GM12864 (cell line): ENCODE results near the gene PEX7.

Experiments used
- DNase-seq: peaks from one replicate; pipeline ENCODE4 v3.0.0-alpha.2; 2011; ENCODE audit warnings: low read depth
- H3K4me3 ChIP-seq: 2 replicates; pipeline ENCODE4 v1.5.1; 2011; ENCODE audit warnings: mild to moderate bottlenecking, low read depth, low read length, control low read depth
- CTCF ChIP-seq: IDR thresholded peaks from 2 replicates; pipeline ENCODE4 v1.5.1; 2011; ENCODE audit warnings: low read depth, mild to moderate bottlenecking, moderate library complexity, low read length, control low read depth, inconsistent platforms; ENCODE audit errors: missing control alignments

PEX7 gene

GRCh38 chr6:136816656-136817055, 5.7 kb upstream of the PEX7 start:
- DNase-seq, result no peak
- no peak for TF ChIP-seq CTCF
- H3K4me3 ChIP-seq, result no peak overlapping the region

GRCh38 chr6:136820561-136820960, 1.8 kb upstream of the PEX7 start:
- DNase-seq, result no peak
- no peak for TF ChIP-seq CTCF
- no peak overlapping the region for H3K4me3 ChIP-seq

DNA sequence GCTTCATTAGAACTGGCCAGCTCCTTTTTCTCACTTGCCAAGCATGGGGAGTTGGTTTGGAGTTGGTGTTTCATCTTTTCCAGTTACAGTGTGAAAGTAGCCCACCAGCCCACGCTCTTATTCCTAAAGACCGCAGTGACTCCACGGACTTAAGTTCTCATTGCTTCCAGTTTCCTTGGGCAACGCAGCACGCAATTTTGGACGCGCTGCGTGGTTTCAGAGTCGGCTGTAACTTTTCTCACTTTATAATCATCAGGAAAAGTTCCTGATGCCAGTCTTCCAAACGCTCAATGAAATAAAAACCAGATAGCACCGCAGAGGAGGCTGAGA, 381 bp upstream of the PEX7 start:
- no peak for TF ChIP-seq CTCF
- H3K4me3 ChIP-seq, result peak overlapping the region; percentile 52
- peak; percentile 5 for DNase-seq

DNA sequence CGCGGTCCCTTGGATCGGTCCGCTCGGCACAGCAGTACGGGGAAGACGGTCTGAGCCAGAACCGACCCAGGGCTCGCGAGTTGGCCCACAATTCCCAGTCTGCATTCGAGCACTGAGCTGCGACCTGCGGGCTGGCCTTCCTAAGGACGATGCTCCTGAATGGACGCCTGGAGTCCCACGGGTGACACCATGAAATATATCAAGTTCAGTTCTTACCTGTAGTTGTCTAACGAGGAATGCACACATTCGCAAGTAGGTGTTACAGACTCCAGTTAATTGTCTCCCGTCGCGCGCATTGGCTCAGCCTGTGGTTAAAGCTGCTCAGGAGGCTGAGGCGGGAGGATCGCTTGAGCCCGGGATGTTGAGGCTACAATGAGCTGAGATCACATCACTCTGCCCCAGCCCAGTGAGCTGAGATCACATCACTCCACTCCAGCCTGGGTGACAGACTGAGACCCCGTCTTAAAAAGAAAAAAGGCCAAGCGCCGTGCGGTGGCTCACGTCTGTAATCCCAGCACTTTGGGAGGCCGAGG, 802 bp downstream of the PEX7 start:
- no peak for DNase-seq
- no peak for TF ChIP-seq CTCF
- H3K4me3 ChIP-seq, result peak overlapping the region; percentile 52

DNA sequence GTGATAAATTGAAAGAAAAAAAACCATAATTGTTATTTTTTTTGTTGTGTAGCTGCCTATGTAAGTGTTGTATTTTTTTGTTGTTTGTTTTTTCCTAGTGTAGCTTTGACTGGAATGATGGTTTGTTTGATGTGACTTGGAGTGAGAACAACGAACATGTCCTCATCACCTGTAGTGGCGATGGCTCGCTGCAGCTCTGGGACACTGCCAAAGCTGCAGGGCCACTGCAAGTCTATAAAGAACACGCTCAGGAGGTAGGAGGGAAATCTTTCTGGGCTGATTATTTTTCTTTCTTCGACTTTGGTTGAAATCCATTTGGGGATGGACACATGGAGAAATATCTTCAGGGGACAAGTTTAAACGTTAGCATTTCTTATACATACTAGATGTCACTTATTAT, 3.8 kb downstream of the PEX7 start:
- no peak for TF ChIP-seq CTCF
- DNase-seq, result no peak
- H3K4me3 ChIP-seq, result no peak overlapping the region

GRCh38 chr6:136831873-136832562, 9.6 kb downstream of the PEX7 start:
- no peak overlapping the region for H3K4me3 ChIP-seq
- TF ChIP-seq CTCF, result no peak
- DNase-seq, result no peak
